Measurements from ENCODE around the gene SLC25A31. TPM values are rescaled to one million over a fixed set of nuclear protein-coding genes. Genes with fewer than 3 reads are reported as not detected.
A peak's percentile ranks its signal among the peaks of the same experiment; 100 is the strongest.

The SLC25A31 gene
- total RNA-seq = not detected
- polyA plus RNA-seq = not detected
- long read RNA-seq, donor 1 = 0 reads
- long read RNA-seq, donor 2 = 0 reads
- long read RNA-seq, donor 3 = 0 reads
- long read RNA-seq, donor 4 = 0 reads

DNA sequence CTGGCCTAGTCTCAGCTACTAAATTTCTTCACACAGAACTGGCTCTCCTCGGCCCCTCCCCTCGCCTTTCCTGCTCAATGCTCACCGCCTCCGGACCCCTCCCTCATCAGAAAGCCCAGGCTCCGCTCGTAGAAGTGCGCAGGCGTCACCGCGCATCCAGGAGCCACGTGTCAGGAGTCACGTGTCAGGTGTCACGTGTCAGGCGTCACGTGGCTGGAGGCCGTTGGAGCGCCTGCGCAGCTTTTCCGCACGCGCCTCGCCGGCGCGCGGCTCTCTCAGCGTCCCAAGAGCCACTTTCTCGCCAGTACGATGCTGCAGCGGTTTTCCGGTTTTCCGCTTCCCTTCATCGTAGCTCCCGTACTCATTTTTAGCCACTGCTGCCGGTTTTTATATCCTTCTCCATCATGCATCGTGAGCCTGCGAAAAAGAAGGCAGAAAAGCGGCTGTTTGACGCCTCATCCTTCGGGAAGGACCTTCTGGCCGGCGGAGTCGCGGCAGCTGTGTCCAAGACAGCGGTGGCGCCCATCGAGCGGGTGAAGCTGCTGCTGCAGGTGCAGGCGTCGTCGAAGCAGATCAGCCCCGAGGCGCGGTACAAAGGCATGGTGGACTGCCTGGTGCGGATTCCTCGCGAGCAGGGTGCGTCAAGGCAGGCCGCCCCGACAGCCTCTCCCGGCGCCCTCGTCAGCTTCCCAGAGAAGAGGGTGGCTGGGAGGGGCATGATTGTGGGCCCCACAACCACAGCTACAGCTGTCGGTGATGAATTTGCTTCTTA lies at the start of gene SLC25A31:
TSS of gene SLC25A31 (plus strand) at position 259 of the 772 bp plus-strand sequence. CDS start at position 405, 146 bp downstream.
- WGBS = 94% methylated on average over 64 of the region's 64 CpGs
- Histone ChIP-seq H3K9me3 (ENCODE audit: control insufficient read depth, low read length) (no peaks in the 10 kb centered on the region), H3K27ac (ENCODE audit: low read length) (no peak within 1 kb of the TSS), H3K4me1 (ENCODE audit: control insufficient read depth, insufficient read depth, low read length) (no peaks in the 10 kb centered on the region), H3K27me3 (ENCODE audit: control insufficient read depth, insufficient read depth) (no peaks in the 10 kb centered on the region), H3K4me3 (ENCODE audit: low read length) (no peak within 1 kb of the TSS)
- intact Hi-C loops (cut with DNase I) = loop anchor here in 3 of 4 donors (5.0 kb wide), 2 partner anchors 123 to 128 kb away; no protein-coding TSS in a partner anchor
- DNase-seq = peak in 2 of 3 donors; percentile 22 to 46
- ATAC-seq = no peak

- no peaks in the 10 kb centered on the region for H3K4me1 ChIP-seq (ENCODE audit: control insufficient read depth, insufficient read depth, low read length)
- no peaks in the 10 kb centered on the region for H3K27me3 ChIP-seq (ENCODE audit: control insufficient read depth, insufficient read depth)
- H3K27ac ChIP-seq (ENCODE audit: low read length) = no peak overlapping the region
- H3K9me3 ChIP-seq (ENCODE audit: control insufficient read depth, low read length) = no peaks in the 10 kb centered on the region
- H3K4me3 ChIP-seq (ENCODE audit: low read length) = no peak overlapping the region
- DNase-seq (no peak), ATAC-seq (no peak)
- intact Hi-C loops (cut with DNase I) = no loop called here
These were observed 44.9 kb upstream of the SLC25A31 start for GRCh38 chr4:127685292-127685691.

- WGBS = 93% methylated on average over 2 of the region's 2 CpGs
- no peak for DNase-seq
- no peak for ATAC-seq
- no peak overlapping the region for H3K4me3 ChIP-seq (ENCODE audit: low read length)
- H3K27me3 ChIP-seq (ENCODE audit: control insufficient read depth, insufficient read depth) = no peaks in the 10 kb centered on the region
- H3K9me3 ChIP-seq (ENCODE audit: control insufficient read depth, low read length) = no peaks in the 10 kb centered on the region
- H3K27ac ChIP-seq (ENCODE audit: low read length) = no peak overlapping the region
- intact Hi-C loops (cut with DNase I) = no loop called here
- no peaks in the 10 kb centered on the region for H3K4me1 ChIP-seq (ENCODE audit: control insufficient read depth, insufficient read depth, low read length)
These were observed 43.5 kb upstream of the SLC25A31 start for GRCh38 chr4:127686658-127687057.

DNA sequence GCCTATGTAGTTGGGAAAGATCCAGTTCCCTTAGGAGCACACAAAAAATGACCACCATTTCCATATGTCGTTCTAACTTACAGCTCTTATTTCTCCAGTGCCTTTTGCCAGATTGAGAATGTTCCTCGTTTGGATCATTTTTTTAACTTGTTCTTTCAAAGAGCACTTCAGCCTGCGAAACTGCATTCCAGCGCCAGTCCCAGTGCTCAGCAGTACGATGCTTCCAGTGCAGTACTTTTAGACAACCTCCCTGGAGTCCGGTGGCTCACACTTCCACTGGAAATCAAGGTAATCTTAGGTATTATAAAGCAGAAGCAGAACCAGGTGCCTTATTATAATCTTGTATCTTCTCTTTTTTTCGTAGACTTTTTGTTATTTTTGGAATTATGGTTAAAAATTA lies 42.6 kb upstream of the SLC25A31 start:
- Histone ChIP-seq H3K27me3 (ENCODE audit: control insufficient read depth, insufficient read depth) (no peaks in the 10 kb centered on the region), H3K9me3 (ENCODE audit: control insufficient read depth, low read length) (no peaks in the 10 kb centered on the region), H3K4me1 (ENCODE audit: control insufficient read depth, insufficient read depth, low read length) (no peaks in the 10 kb centered on the region), H3K27ac (ENCODE audit: low read length) (no peak overlapping the region), H3K4me3 (ENCODE audit: low read length) (no peak overlapping the region)
- no peak for ATAC-seq
- intact Hi-C loops (cut with DNase I) = no loop called here
- no peak for DNase-seq
- 88% methylated on average over 7 of the region's 7 CpGs for WGBS

GRCh38 chr4:127698789-127699200 lies 31.4 kb upstream of the SLC25A31 start:
- 89% methylated on average over 4 of the region's 4 CpGs for WGBS
- Histone ChIP-seq H3K4me3 (ENCODE audit: low read length) (no peak overlapping the region), H3K4me1 (ENCODE audit: control insufficient read depth, insufficient read depth, low read length) (no peaks in the 10 kb centered on the region), H3K27me3 (ENCODE audit: control insufficient read depth, insufficient read depth) (no peaks in the 10 kb centered on the region), H3K9me3 (ENCODE audit: control insufficient read depth, low read length) (no peaks in the 10 kb centered on the region), H3K27ac (ENCODE audit: low read length) (no peak overlapping the region)
- ATAC-seq (no peak), DNase-seq (no peak)
- intact Hi-C loops (cut with DNase I) = no loop called here

GRCh38 chr4:127708985-127709384 lies 21.2 kb upstream of the SLC25A31 start:
- 40% methylated on average over 5 of the region's 5 CpGs for WGBS
- H3K4me3 ChIP-seq (ENCODE audit: low read length) = no peak overlapping the region
- peak in 1 of 3 donors; percentile 22 for DNase-seq

GRCh38 chr4:127709456-127709855 lies 20.7 kb upstream of the SLC25A31 start:
- intact Hi-C loops (cut with DNase I) = no loop called here
- no peaks in the 10 kb centered on the region for H3K9me3 ChIP-seq (ENCODE audit: control insufficient read depth, low read length)
- DNase-seq = no peak
- H3K4me3 ChIP-seq (ENCODE audit: low read length) = no peak overlapping the region
- no peak overlapping the region for H3K27ac ChIP-seq (ENCODE audit: low read length)
- H3K27me3 ChIP-seq (ENCODE audit: control insufficient read depth, insufficient read depth) = no peaks in the 10 kb centered on the region
- no peaks in the 10 kb centered on the region for H3K4me1 ChIP-seq (ENCODE audit: control insufficient read depth, insufficient read depth, low read length)
- 72% methylated on average over 3 of the region's 3 CpGs for WGBS
- no peak for ATAC-seq

More at GRCh38 chr4:127708985-127709384, 21.2 kb upstream of the SLC25A31 start:
- H3K4me1 ChIP-seq (ENCODE audit: control insufficient read depth, insufficient read depth, low read length) = no peaks in the 10 kb centered on the region
- ATAC-seq = peak; percentile 75 to 98
- no peaks in the 10 kb centered on the region for H3K27me3 ChIP-seq (ENCODE audit: control insufficient read depth, insufficient read depth)
- H3K27ac ChIP-seq (ENCODE audit: low read length) = no peak overlapping the region
- H3K9me3 ChIP-seq (ENCODE audit: control insufficient read depth, low read length) = no peaks in the 10 kb centered on the region
- intact Hi-C loops (cut with DNase I) = no loop called here

DNA sequence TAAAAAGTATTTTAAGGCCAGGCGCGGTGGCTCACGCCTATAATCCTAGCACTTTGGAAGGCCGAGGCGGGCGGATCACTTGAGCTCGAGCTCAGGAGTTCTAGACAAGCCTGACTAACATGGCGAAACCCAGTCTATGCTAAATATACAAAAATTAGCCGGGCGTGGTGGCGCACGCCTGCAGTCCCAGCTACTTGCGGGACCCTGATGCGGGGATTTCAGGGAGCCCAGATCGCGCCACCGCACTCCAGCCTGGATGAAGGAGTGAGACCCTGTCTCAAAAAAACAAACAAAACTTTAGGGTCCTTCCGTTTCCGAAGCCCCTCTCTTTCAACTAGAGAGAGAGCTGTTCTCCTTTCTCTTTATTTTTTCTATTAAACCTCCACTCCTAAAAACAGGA lies 1.2 kb downstream of the SLC25A31 start:
- intact Hi-C loops (cut with DNase I) = loop anchor here in 3 of 4 donors (5.0 kb wide), 2 partner anchors 124 to 129 kb away; no protein-coding TSS in a partner anchor
- ATAC-seq (no peak), DNase-seq (peak in 1 of 3 donors; percentile 33)
- Histone ChIP-seq H3K27ac (ENCODE audit: low read length) (no peak overlapping the region), H3K4me1 (ENCODE audit: control insufficient read depth, insufficient read depth, low read length) (no peaks in the 10 kb centered on the region), H3K9me3 (ENCODE audit: control insufficient read depth, low read length) (no peaks in the 10 kb centered on the region), H3K4me3 (ENCODE audit: low read length) (no peak overlapping the region), H3K27me3 (ENCODE audit: control insufficient read depth, insufficient read depth) (no peaks in the 10 kb centered on the region)
- WGBS = 95% methylated on average over 19 of the region's 19 CpGs

- H3K4me1 ChIP-seq (ENCODE audit: control insufficient read depth, insufficient read depth, low read length) = no peaks in the 10 kb centered on the region
- 24% methylated on average over 8 of the region's 8 CpGs for WGBS
These were observed 2.6 kb downstream of the SLC25A31 start for GRCh38 chr4:127732623-127733328.

DNA sequence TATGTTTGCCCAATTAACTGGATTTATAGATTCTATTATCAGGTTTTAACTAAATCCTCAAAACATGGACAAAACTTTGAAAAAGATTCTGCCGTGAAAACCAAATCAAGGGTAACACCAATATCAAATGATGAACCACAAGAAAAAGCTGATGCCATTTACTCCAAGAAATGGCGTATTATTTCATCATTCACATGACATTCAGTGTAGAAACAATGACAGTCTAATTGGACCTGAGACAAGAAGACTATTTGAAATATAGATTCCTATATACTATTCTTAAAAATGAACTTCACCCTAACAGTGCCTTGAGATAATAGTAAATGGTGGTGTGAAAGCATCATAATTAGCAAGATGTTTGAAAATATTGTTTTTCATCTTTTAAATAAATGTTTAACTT lies 4.8 kb downstream of the SLC25A31 start:
- no peaks in the 10 kb centered on the region for H3K4me1 ChIP-seq (ENCODE audit: control insufficient read depth, insufficient read depth, low read length)
- ATAC-seq (no peak), DNase-seq (no peak)
- H3K4me3 ChIP-seq (ENCODE audit: low read length) = no peak overlapping the region
- no peaks in the 10 kb centered on the region for H3K9me3 ChIP-seq (ENCODE audit: control insufficient read depth, low read length)
- no peaks in the 10 kb centered on the region for H3K27me3 ChIP-seq (ENCODE audit: control insufficient read depth, insufficient read depth)
- no peak overlapping the region for H3K27ac ChIP-seq (ENCODE audit: low read length)
- intact Hi-C loops (cut with DNase I) = loop anchor here in 3 of 4 donors (5.0 kb wide), 2 partner anchors 128 to 133 kb away; no protein-coding TSS in a partner anchor
- 87% methylated on average over 2 of the region's 2 CpGs for WGBS

More at GRCh38 chr4:127732623-127733328, 2.6 kb downstream of the SLC25A31 start:
- Histone ChIP-seq H3K9me3 (ENCODE audit: control insufficient read depth, low read length) (no peaks in the 10 kb centered on the region), H3K4me3 (ENCODE audit: low read length) (no peak overlapping the region), H3K27me3 (ENCODE audit: control insufficient read depth, insufficient read depth) (no peaks in the 10 kb centered on the region), H3K27ac (ENCODE audit: low read length) (no peak overlapping the region)
- peak in 1 of 2 donors; percentile 47 for ATAC-seq
- intact Hi-C loops (cut with DNase I) = loop anchor here in 3 of 4 donors (5.0 kb wide), 2 partner anchors 125 to 130 kb away; no protein-coding TSS in a partner anchor
- no peak for DNase-seq

- H3K27ac ChIP-seq (ENCODE audit: low read length) = no peak overlapping the region
- intact Hi-C loops (cut with DNase I) = no loop called here
- no peak overlapping the region for H3K4me3 ChIP-seq (ENCODE audit: low read length)
- H3K27me3 ChIP-seq (ENCODE audit: control insufficient read depth, insufficient read depth) = no peaks in the 10 kb centered on the region
- no peaks in the 10 kb centered on the region for H3K4me1 ChIP-seq (ENCODE audit: control insufficient read depth, insufficient read depth, low read length)
- DNase-seq (no peak), ATAC-seq (no peak)
- H3K9me3 ChIP-seq (ENCODE audit: control insufficient read depth, low read length) = no peaks in the 10 kb centered on the region
- whole genome bisulfite sequencing = 39% methylated on average over 4 of the region's 4 CpGs
These were observed 7.1 kb downstream of the SLC25A31 start for GRCh38 chr4:127737295-127737694.

Measured in right cardiac atrium (tissue), 5 donors.